Bronchial smooth muscle cell (primary cell): ENCODE data around the gene DYNC2LI1. TPM values are rescaled to one million over a fixed set of nuclear protein-coding genes. Genes with fewer than 3 reads are reported as not detected.

Source experiments
- total RNA-seq: library from RNA; depleted of rRNA; stranded (reverse); fragments of >200 nt; gene quantifications from 2 replicates; pipeline ENCODE4 v1.2.1, GENCODE V29; 2014

The DYNC2LI1 gene
- 17.9 and 24.6 TPM in 2 replicates for total RNA-seq

DNA sequence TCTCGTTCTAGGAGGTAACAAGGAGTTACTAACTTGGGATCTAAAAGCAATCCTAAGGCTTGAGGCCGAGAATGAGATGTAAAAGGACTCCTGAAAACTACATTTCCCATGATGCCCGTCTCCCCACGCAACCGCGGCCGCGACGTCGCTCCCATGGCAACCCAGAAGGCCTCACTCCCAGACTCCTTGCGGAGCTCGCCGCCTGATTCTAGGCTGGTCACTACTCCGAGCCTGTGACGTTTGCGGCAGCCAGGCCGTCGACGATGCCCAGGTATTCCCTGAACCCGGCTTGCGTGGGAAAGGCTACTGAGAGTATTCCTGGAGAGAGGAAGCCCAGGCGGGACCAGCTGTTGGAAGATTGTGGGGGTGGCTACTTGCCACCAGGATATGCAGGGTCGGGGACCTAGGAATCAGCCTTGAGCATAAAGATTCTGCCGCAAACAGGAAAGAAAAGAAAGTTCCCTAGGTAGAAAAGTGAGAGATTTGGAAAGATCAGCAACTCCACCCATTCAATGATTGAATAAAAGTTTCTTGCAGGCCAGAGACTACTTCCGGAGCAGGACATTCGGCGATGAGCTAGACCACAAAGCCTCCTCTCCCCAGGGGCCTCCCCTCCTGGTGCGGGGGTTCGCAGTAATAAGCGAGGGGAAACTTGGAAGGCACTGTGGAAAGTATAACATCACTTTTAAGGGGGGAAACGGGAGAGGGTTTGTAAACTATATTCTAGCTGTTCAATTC is at the start of gene DYNC2LI1:
Gene DYNC2LI1 (plus strand): TSS at position 164 of the 738 bp plus-strand sequence. CDS start 100 bp downstream, at position 264.

GRCh38 chr2:43838560-43839267 is 64.9 kb downstream of the DYNC2LI1 start, which contains the start of the genes ABCG5 and ABCG8:
Gene ABCG5 (minus strand): TSS chr2:43838839. CDS start chr2:43838679, 160 bp downstream.
Gene ABCG8 (plus strand): TSS chr2:43838971. CDS start chr2:43839054, 83 bp downstream.

Other genes starting within 250 kb of the DYNC2LI1 start
- gene THADA, start 178.0 kb upstream of the DYNC2LI1 start, total RNA-seq = 28.4 and 40.4 TPM in 2 replicates
- 4.4 and 6.5 TPM in 2 replicates for gene PLEKHH2, start 136.8 kb upstream of the DYNC2LI1 start, total RNA-seq
- gene C1GALT1C1L, start 97.6 kb upstream of the DYNC2LI1 start, total RNA-seq = 0.34 and 0.79 TPM in 2 replicates
- gene ABCG5, start 64.8 kb downstream of the DYNC2LI1 start, total RNA-seq = not detected in 2 replicates
- gene ABCG8, start 64.9 kb downstream of the DYNC2LI1 start, total RNA-seq = not detected in 2 replicates
- 41.9 and 49.0 TPM in 2 replicates for gene LRPPRC, start 221.9 kb downstream of the DYNC2LI1 start, total RNA-seq